Measurements from ENCODE around the gene GRID1. TPM values are rescaled to one million over a fixed set of nuclear protein-coding genes. Genes with fewer than 3 reads are reported as not detected.

Gene GRID1
- total RNA-seq, 2 donors from 2014 or later = 0.52 to 0.59 TPM

DNA sequence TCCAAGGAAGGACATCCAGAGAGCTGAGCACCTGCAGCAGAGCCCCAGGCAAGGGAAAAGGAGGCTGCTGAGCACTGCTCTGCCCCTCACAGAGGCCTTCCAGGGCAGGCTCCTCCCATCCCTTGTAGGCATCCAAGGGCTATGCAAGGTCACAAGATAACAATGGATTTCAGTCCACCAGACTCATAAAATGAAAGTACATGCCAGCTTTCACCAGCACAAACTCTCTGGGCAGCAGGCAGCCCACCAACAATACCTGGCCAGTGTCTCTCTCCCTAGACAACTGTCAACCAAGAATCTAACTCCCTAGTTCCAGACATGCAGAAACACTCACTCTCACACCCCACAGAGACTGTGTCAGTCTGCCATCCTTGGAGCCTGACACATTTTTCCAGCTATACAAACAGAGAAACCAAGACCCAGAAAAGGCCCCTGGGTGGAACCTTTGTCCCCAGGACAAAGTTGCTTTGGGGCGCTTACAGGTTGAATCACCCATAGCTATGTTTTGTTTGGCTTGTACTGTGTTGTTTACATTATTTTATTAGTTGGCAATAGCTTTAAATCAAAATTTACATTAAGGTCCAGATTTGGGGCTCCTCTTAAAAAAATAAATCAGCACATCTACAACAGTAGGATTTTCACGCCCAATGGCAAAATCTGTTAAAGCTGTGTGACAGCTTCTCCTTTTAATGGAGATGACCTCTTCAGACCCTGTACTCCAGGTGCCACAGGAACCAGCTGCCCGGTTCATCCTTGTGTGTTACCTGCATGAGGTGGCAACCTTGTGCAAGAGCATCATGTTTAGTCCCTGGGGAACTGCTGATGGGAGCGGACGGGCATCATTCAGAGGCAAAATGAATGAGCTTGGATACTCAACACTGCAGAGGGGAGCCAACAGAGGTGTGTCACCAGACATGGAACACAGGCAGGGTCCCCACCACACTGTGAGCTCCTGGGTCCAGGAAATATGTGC is 5.2 kb downstream of the GRID1 start:
- intact Hi-C loops (cut with DNase I) = loop anchor here in 1 of 2 donors (10.0 kb wide), 1 partner anchor 577 kb away; no protein-coding TSS in a partner anchor
- DNase-seq = no peak
- no peak for ATAC-seq

DNA sequence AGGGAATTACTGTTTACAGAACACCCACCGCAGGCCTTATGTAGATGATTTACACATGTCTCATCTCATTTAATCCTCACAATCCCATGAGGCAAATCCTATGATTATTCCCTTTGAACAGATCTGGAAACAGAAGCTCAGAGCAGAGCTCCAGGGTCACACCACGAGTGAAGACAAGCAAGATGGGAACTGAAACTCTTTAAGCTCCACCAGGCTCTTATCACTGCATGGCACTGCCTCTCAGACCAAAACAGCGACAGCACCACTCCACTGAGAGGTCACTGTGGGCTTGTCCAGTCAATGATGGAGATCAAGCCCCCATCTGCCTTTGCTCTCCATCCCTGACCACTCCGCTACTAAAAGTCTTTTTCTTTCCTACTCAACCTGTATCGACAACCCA is 5.9 kb downstream of the GRID1 start:
- no peak for ATAC-seq
- intact Hi-C loops (cut with DNase I) = loop anchor here in 1 of 2 donors (10.0 kb wide), 1 partner anchor 576 kb away; no protein-coding TSS in a partner anchor
- no peak for DNase-seq

DNA sequence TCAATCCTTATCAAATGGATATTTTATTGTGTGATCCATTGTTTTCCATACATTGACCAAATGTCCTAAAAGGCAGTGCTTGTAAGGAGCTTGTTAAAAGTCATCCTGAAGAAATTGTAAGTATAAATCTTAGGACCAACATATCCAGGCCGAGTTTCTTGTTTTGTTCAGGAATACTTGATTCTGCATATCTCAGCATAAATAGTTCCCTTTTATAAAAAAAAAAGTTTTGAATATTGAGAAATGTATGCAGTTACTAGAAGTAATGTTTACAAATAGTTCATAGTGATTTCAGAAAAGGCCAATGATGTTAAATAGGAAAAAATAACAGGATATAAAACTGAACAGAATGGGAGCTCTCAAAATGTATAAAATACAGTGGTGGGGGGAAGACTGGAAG is 6.6 kb downstream of the GRID1 start:
- intact Hi-C loops (cut with DNase I) = loop anchor here in 1 of 2 donors (10.0 kb wide), 1 partner anchor 575 kb away; no protein-coding TSS in a partner anchor
- DNase-seq (no peak), ATAC-seq (no peak)

- DNase-seq (no peak), ATAC-seq (no peak)
- intact Hi-C loops (cut with DNase I) = no loop called here
Measured at GRCh38 chr10:86359111-86359510, 7.5 kb downstream of the GRID1 start.

- ATAC-seq = no peak
- peak; percentile 3 for DNase-seq
- intact Hi-C loops (cut with DNase I) = no loop called here
Measured at GRCh38 chr10:86357676-86358075, 8.9 kb downstream of the GRID1 start.

- intact Hi-C loops (cut with DNase I) = no loop called here
- ATAC-seq (peak in 1 of 2 donors; percentile 18), DNase-seq (peak; percentile 16)
Measured at GRCh38 chr10:86357041-86357440, 9.6 kb downstream of the GRID1 start.

DNA sequence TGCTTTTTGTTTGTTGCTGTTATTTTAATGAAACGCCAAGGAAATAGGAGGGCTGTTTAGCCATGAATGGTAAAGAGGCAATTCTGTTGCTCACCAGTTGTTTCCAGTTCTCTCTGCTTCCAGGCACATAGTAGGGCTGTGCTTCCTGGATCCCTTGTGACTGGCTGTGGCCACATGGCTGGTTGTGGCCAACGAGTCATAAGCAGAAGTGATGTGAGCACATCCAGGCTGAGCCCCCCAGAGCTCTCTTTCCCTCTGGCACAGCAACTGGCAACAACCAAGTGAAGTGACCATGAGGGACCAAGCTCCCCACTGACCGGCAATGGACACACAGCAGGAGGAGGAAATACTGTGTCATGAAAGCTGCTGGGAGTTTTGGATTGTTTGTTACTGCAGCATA is 10.3 kb downstream of the GRID1 start:
- intact Hi-C loops (cut with DNase I) = no loop called here
- peak; percentile 11 for DNase-seq
- ATAC-seq = no peak

DNA sequence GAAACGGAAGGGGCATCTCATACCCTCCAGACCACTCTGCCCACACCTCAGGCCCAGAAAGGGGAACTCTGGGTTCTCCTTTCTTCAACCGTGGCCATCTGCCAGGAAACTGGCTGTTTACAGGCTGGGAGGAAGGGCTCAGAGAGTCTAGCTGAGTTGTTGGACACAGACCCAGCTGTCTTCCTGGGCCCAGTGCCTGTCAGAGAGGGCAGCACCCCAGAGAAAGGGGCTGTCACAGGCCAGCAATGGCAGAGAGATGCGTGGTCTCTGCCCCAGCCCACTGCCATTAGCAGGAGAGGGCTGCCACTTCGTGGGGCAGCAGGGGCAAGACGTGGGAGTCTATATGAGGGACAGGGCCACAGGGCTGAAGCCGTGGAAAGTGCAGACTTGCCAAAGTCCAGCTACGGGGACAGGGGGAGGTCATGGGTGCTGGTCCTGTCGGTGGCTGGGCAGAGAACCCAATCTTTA is 11.0 kb downstream of the GRID1 start:
- DNase-seq = peak; percentile 37
- ATAC-seq = peak; percentile 59 to 76
- intact Hi-C loops (cut with DNase I) = no loop called here

- ATAC-seq (peak in 1 of 2 donors; percentile 22), DNase-seq (peak; percentile 17)
- intact Hi-C loops (cut with DNase I) = no loop called here
Measured at GRCh38 chr10:86354761-86355540, 11.6 kb downstream of the GRID1 start.

DNA sequence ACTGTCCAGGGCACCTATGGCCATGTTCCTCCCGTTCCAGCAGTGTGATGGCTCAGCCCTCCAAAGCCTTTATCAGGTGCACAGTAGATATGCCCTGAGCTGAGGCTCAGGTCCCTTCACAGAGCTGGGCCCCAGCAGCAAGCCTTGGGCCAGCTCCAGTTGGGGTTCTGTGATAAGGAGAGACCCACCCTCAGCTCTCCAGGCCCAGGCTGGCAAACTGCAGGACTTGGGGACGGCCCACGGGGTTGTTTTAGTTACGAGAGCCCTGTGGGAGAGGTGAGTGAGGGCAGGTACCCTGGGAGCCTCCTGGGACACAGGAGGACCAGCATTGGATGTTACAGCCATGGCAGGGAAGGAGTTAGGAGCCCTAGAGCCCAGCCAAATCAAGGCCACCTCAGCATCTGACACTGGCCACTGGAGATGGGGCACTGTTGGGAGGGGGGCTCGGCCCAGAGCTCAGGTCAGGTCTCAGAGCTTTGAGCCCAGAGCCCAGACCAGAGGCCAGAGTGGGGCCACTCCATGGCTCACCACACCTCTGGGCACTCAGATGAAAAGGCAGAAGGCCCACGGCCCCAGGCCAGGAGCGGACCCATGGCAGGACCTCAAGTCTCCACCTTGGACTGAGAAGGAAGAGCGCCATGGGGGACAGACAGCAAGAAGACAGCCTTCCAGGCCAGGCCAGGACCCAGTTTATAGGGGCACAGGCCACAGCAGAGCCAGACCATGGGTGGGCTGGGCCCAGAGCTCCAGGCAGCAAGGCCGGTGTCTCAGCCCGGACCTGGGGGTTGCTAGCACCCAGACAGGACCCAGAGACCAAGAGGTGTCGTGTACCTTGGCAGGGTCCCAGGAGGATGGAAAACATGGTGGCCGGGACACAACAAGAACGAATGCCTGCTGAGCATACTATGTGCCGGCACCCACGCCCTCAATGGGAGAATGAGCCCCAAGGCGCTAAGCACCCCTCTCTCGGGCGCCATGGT is 12.8 kb downstream of the GRID1 start:
- DNase-seq (peak; percentile 10), ATAC-seq (no peak)
- intact Hi-C loops (cut with DNase I) = no loop called here

GRCh38 chr10:86350897-86351296 is 15.7 kb downstream of the GRID1 start:
- intact Hi-C loops (cut with DNase I) = no loop called here
- no peak for ATAC-seq
- no peak for DNase-seq

- intact Hi-C loops (cut with DNase I) = no loop called here
- DNase-seq = no peak
Measured at GRCh38 chr10:86349940-86350630, 16.5 kb downstream of the GRID1 start.

GRCh38 chr10:86349474-86349873 is 17.1 kb downstream of the GRID1 start:
- no peak for ATAC-seq
- no peak for DNase-seq
- intact Hi-C loops (cut with DNase I) = no loop called here

More at GRCh38 chr10:86349940-86350630, 16.5 kb downstream of the GRID1 start:
- ATAC-seq = no peak

- ATAC-seq (no peak), DNase-seq (no peak)
- intact Hi-C loops (cut with DNase I) = no loop called here
Measured at GRCh38 chr10:86348321-86349210, 18.0 kb downstream of the GRID1 start.

DNA sequence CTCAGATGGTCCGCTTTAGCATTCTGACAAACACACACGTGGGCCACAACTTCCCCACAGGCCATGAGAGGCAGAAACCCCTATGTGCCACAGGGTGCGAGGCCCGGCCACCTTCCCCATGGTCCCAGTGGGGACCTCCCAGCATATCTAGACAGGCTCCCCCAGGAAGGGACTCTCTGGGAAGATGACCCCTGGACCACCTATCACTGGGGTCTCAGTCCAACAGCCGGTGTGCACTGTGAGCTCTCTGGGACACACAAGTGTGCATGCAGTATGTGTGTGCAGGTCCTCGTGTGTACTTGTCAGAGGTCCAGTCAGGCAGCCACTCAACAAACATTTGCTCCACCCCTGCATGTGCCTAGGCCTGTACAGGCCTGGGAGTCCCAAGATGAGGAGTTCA is 18.7 kb downstream of the GRID1 start:
- no peak for DNase-seq
- no peak for ATAC-seq
- intact Hi-C loops (cut with DNase I) = no loop called here

DNA sequence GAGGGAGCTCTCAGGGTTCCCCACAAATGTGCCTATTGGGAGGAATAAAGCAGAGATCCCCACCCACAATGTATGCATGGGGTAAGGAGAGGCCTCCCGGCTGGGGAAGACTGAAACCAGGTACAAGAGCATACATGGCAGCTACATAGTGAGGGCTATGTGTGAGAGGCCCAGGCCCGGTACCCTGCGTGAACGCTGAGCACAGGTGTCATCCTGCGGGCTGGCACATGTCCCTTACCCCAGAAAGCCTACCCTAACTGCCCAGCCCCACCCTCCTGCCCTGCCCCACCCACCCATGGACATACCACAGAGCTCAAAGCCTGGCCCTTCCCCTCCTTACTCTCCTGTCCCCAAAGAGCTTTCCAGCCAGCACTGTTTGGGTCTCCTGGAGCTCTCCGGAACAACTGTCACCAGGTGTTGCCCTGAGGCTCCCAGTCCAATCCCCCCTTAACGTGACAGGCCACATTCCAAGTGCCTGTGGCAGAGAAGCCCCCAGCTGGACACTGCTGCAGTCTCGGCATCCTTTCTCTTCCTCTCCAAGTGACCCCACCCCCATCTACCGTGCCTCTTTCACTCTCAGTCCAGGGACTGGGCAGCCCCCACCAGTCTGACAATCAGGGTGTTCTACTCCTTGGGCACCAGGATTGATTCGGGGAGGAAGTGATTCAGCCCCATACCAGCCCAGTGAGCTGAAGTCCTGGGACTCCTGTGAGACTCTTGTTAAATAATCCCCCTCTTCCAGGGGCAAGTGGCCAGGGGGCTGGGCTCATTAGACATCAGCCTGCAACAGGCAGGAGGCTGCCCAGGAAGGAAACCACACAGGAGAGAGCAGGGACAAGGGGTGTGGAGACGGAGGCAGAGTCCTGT is 19.6 kb downstream of the GRID1 start:
- intact Hi-C loops (cut with DNase I) = no loop called here
- ATAC-seq = no peak
- no peak for DNase-seq

Measured in left cardiac atrium (tissue), 4 donors.